ENCODE measurements around the gene GAGE12E.
"Not testable (repeated sequence)": the region's sequence is repeated elsewhere in the genome, so short reads cannot be mapped to it uniquely, and the experiment has no call there.

The GAGE12E gene, protein sequence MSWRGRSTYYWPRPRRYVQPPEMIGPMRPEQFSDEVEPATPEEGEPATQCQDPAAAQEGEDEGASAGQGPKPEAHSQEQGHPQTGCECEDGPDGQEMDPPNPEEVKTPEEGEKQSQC
- 0 reads per million in 3 donors for total RNA-seq

DNA sequence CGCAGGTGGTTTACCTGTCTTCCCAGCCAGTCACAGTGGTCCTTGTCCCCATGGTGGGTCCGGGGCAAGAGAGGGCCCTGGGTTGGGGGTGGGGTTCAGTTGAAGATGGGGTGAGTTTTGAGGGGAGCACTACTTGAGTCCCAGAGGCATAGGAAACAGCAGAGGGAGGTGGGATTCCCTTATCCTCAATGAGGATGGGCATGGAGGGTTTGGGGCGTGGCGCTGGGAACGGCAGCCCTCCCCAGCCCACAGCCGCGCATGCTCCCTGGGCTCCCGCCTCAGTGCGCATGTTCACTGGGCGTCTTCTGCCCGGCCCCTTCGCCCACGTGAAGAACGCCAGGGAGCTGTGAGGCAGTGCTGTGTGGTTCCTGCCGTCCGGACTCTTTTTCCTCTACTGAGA, at the start of gene GAGE12E:
Gene GAGE12E (plus strand): TSS at position 301 of the 400 bp plus-strand sequence. CDS start 1,155 bp downstream, outside the sequence.
- not testable (repeated sequence) for H3K9me3 ChIP-seq (ENCODE audit: control insufficient read depth, low read length); H3K36me3 ChIP-seq (ENCODE audit: control insufficient read depth, insufficient read depth, low read length); H3K4me1 ChIP-seq (ENCODE audit: control insufficient read depth, insufficient read depth, low read length, poor library complexity, severe bottlenecking); H3K27me3 ChIP-seq (replicated peaks; ENCODE audit: control insufficient read depth, insufficient read depth, low read length, poor library complexity, severe bottlenecking); H3K4me3 ChIP-seq (ENCODE audit: insufficient read depth, low read depth, low read length, poor library complexity, severe bottlenecking); H3K27ac ChIP-seq (ENCODE audit: insufficient read depth, low read length, poor library complexity, severe bottlenecking); DNase-seq

DNA sequence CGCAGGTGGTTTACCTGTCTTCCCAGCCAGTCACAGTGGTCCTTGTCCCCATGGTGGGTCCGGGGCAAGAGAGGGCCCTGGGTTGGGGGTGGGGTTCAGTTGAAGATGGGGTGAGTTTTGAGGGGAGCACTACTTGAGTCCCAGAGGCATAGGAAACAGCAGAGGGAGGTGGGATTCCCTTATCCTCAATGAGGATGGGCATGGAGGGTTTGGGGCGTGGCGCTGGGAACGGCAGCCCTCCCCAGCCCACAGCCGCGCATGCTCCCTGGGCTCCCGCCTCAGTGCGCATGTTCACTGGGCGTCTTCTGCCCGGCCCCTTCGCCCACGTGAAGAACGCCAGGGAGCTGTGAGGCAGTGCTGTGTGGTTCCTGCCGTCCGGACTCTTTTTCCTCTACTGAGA, 19.2 kb upstream of the GAGE12E start, which contains the start of gene GAGE12C:
Gene GAGE12C (plus strand): TSS at position 301 of the 400 bp plus-strand sequence. CDS start 1,155 bp downstream, outside the sequence.
- H3K4me3 ChIP-seq (ENCODE audit: insufficient read depth, low read depth, low read length, poor library complexity, severe bottlenecking); H3K36me3 ChIP-seq (ENCODE audit: control insufficient read depth, insufficient read depth, low read length); DNase-seq; H3K27ac ChIP-seq (ENCODE audit: insufficient read depth, low read length, poor library complexity, severe bottlenecking); H3K27me3 ChIP-seq (replicated peaks; ENCODE audit: control insufficient read depth, insufficient read depth, low read length, poor library complexity, severe bottlenecking); H3K9me3 ChIP-seq (ENCODE audit: control insufficient read depth, low read length); H3K4me1 ChIP-seq (ENCODE audit: control insufficient read depth, insufficient read depth, low read length, poor library complexity, severe bottlenecking): not testable (repeated sequence)

DNA sequence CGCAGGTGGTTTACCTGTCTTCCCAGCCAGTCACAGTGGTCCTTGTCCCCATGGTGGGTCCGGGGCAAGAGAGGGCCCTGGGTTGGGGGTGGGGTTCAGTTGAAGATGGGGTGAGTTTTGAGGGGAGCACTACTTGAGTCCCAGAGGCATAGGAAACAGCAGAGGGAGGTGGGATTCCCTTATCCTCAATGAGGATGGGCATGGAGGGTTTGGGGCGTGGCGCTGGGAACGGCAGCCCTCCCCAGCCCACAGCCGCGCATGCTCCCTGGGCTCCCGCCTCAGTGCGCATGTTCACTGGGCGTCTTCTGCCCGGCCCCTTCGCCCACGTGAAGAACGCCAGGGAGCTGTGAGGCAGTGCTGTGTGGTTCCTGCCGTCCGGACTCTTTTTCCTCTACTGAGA, 9.7 kb upstream of the GAGE12E start, which contains the start of gene GAGE12D:
Gene GAGE12D (plus strand): TSS at position 301 of the 400 bp plus-strand sequence. CDS start 1,155 bp downstream, outside the sequence.
- not testable (repeated sequence) for H3K36me3 ChIP-seq (ENCODE audit: control insufficient read depth, insufficient read depth, low read length); H3K27me3 ChIP-seq (replicated peaks; ENCODE audit: control insufficient read depth, insufficient read depth, low read length, poor library complexity, severe bottlenecking); H3K9me3 ChIP-seq (ENCODE audit: control insufficient read depth, low read length); H3K4me3 ChIP-seq (ENCODE audit: insufficient read depth, low read depth, low read length, poor library complexity, severe bottlenecking); DNase-seq; H3K4me1 ChIP-seq (ENCODE audit: control insufficient read depth, insufficient read depth, low read length, poor library complexity, severe bottlenecking); H3K27ac ChIP-seq (ENCODE audit: insufficient read depth, low read length, poor library complexity, severe bottlenecking)

DNA sequence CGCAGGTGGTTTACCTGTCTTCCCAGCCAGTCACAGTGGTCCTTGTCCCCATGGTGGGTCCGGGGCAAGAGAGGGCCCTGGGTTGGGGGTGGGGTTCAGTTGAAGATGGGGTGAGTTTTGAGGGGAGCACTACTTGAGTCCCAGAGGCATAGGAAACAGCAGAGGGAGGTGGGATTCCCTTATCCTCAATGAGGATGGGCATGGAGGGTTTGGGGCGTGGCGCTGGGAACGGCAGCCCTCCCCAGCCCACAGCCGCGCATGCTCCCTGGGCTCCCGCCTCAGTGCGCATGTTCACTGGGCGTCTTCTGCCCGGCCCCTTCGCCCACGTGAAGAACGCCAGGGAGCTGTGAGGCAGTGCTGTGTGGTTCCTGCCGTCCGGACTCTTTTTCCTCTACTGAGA, 9.5 kb downstream of the GAGE12E start, which contains the start of gene GAGE12F:
Gene GAGE12F (plus strand): TSS at position 301 of the 400 bp plus-strand sequence. CDS start 1,155 bp downstream, outside the sequence.
- H3K27me3 ChIP-seq (replicated peaks; ENCODE audit: control insufficient read depth, insufficient read depth, low read length, poor library complexity, severe bottlenecking); H3K4me3 ChIP-seq (ENCODE audit: insufficient read depth, low read depth, low read length, poor library complexity, severe bottlenecking); H3K4me1 ChIP-seq (ENCODE audit: control insufficient read depth, insufficient read depth, low read length, poor library complexity, severe bottlenecking); DNase-seq; H3K27ac ChIP-seq (ENCODE audit: insufficient read depth, low read length, poor library complexity, severe bottlenecking); H3K9me3 ChIP-seq (ENCODE audit: control insufficient read depth, low read length); H3K36me3 ChIP-seq (ENCODE audit: control insufficient read depth, insufficient read depth, low read length): not testable (repeated sequence)

DNA sequence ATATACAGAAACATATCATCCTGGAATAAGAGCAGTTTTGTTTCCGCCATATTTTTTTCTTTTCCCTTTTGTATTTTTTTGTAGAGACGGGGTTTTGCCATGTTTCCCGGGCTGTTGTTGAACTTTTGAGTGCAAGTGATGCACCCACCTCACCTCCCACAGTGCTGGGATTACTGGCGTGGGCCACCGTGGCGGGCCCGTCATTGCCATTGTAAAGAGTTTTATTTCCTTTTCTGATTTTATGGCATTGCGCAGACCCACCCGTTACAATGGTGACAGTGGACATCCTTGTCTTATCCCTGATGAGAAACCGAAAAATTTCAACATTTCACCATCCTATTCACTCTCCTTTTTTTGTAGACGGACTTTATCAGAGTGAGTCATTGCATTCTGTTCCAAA, 17.6 kb downstream of the GAGE12E start:
- H3K4me1 ChIP-seq (ENCODE audit: control insufficient read depth, insufficient read depth, low read length, poor library complexity, severe bottlenecking); H3K27me3 ChIP-seq (replicated peaks; ENCODE audit: control insufficient read depth, insufficient read depth, low read length, poor library complexity, severe bottlenecking); H3K4me3 ChIP-seq (ENCODE audit: insufficient read depth, low read depth, low read length, poor library complexity, severe bottlenecking); H3K27ac ChIP-seq (ENCODE audit: insufficient read depth, low read length, poor library complexity, severe bottlenecking); H3K36me3 ChIP-seq (ENCODE audit: control insufficient read depth, insufficient read depth, low read length); H3K9me3 ChIP-seq (ENCODE audit: control insufficient read depth, low read length); DNase-seq: not testable (repeated sequence)

DNA sequence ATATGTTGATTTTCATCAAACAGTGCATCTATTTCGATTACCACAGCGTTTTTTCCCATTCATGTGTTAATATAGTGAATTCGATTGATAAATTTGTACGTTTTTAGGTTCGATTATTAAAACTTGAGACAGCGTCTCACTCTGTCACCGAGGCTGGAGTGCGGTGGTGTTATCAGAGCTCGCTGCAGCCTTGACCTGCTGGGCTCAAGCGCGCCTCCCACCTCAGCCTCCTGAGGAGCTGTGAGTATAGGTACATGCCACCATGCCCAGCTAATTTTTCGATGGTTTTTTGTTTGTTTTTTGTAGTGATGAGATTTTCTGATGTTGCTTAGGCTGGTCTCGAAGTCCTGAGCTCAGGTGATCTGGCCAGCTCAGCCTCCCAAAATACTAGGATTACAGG, 18.1 kb downstream of the GAGE12E start:
- DNase-seq; H3K4me1 ChIP-seq (ENCODE audit: control insufficient read depth, insufficient read depth, low read length, poor library complexity, severe bottlenecking); H3K9me3 ChIP-seq (ENCODE audit: control insufficient read depth, low read length); H3K27me3 ChIP-seq (replicated peaks; ENCODE audit: control insufficient read depth, insufficient read depth, low read length, poor library complexity, severe bottlenecking); H3K27ac ChIP-seq (ENCODE audit: insufficient read depth, low read length, poor library complexity, severe bottlenecking); H3K36me3 ChIP-seq (ENCODE audit: control insufficient read depth, insufficient read depth, low read length); H3K4me3 ChIP-seq (ENCODE audit: insufficient read depth, low read depth, low read length, poor library complexity, severe bottlenecking): not testable (repeated sequence)

DNA sequence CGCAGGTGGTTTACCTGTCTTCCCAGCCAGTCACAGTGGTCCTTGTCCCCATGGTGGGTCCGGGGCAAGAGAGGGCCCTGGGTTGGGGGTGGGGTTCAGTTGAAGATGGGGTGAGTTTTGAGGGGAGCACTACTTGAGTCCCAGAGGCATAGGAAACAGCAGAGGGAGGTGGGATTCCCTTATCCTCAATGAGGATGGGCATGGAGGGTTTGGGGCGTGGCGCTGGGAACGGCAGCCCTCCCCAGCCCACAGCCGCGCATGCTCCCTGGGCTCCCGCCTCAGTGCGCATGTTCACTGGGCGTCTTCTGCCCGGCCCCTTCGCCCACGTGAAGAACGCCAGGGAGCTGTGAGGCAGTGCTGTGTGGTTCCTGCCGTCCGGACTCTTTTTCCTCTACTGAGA, 19.0 kb downstream of the GAGE12E start, which contains the start of gene GAGE12G:
Gene GAGE12G (plus strand): TSS at position 301 of the 400 bp plus-strand sequence. CDS start 1,155 bp downstream, outside the sequence.
- not testable (repeated sequence) for H3K36me3 ChIP-seq (ENCODE audit: control insufficient read depth, insufficient read depth, low read length); H3K4me1 ChIP-seq (ENCODE audit: control insufficient read depth, insufficient read depth, low read length, poor library complexity, severe bottlenecking); H3K9me3 ChIP-seq (ENCODE audit: control insufficient read depth, low read length); H3K4me3 ChIP-seq (ENCODE audit: insufficient read depth, low read depth, low read length, poor library complexity, severe bottlenecking); H3K27ac ChIP-seq (ENCODE audit: insufficient read depth, low read length, poor library complexity, severe bottlenecking); DNase-seq; H3K27me3 ChIP-seq (replicated peaks; ENCODE audit: control insufficient read depth, insufficient read depth, low read length, poor library complexity, severe bottlenecking)

DNA sequence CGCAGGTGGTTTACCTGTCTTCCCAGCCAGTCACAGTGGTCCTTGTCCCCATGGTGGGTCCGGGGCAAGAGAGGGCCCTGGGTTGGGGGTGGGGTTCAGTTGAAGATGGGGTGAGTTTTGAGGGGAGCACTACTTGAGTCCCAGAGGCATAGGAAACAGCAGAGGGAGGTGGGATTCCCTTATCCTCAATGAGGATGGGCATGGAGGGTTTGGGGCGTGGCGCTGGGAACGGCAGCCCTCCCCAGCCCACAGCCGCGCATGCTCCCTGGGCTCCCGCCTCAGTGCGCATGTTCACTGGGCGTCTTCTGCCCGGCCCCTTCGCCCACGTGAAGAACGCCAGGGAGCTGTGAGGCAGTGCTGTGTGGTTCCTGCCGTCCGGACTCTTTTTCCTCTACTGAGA, 28.6 kb downstream of the GAGE12E start, which contains the start of gene GAGE12H:
Gene GAGE12H (plus strand): TSS at position 301 of the 400 bp plus-strand sequence. CDS start 1,155 bp downstream, outside the sequence.
- not testable (repeated sequence) for H3K4me3 ChIP-seq (ENCODE audit: insufficient read depth, low read depth, low read length, poor library complexity, severe bottlenecking); H3K36me3 ChIP-seq (ENCODE audit: control insufficient read depth, insufficient read depth, low read length); H3K27ac ChIP-seq (ENCODE audit: insufficient read depth, low read length, poor library complexity, severe bottlenecking); H3K4me1 ChIP-seq (ENCODE audit: control insufficient read depth, insufficient read depth, low read length, poor library complexity, severe bottlenecking); H3K9me3 ChIP-seq (ENCODE audit: control insufficient read depth, low read length); H3K27me3 ChIP-seq (replicated peaks; ENCODE audit: control insufficient read depth, insufficient read depth, low read length, poor library complexity, severe bottlenecking); DNase-seq

DNA sequence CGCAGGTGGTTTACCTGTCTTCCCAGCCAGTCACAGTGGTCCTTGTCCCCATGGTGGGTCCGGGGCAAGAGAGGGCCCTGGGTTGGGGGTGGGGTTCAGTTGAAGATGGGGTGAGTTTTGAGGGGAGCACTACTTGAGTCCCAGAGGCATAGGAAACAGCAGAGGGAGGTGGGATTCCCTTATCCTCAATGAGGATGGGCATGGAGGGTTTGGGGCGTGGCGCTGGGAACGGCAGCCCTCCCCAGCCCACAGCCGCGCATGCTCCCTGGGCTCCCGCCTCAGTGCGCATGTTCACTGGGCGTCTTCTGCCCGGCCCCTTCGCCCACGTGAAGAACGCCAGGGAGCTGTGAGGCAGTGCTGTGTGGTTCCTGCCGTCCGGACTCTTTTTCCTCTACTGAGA, 38.1 kb downstream of the GAGE12E start, which contains the start of gene GAGE2A:
Gene GAGE2A (plus strand): TSS at position 301 of the 400 bp plus-strand sequence. CDS start 1,155 bp downstream, outside the sequence.
- H3K4me3 ChIP-seq (ENCODE audit: insufficient read depth, low read depth, low read length, poor library complexity, severe bottlenecking); H3K27me3 ChIP-seq (replicated peaks; ENCODE audit: control insufficient read depth, insufficient read depth, low read length, poor library complexity, severe bottlenecking); DNase-seq; H3K4me1 ChIP-seq (ENCODE audit: control insufficient read depth, insufficient read depth, low read length, poor library complexity, severe bottlenecking); H3K9me3 ChIP-seq (ENCODE audit: control insufficient read depth, low read length); H3K36me3 ChIP-seq (ENCODE audit: control insufficient read depth, insufficient read depth, low read length); H3K27ac ChIP-seq (ENCODE audit: insufficient read depth, low read length, poor library complexity, severe bottlenecking): not testable (repeated sequence)

DNA sequence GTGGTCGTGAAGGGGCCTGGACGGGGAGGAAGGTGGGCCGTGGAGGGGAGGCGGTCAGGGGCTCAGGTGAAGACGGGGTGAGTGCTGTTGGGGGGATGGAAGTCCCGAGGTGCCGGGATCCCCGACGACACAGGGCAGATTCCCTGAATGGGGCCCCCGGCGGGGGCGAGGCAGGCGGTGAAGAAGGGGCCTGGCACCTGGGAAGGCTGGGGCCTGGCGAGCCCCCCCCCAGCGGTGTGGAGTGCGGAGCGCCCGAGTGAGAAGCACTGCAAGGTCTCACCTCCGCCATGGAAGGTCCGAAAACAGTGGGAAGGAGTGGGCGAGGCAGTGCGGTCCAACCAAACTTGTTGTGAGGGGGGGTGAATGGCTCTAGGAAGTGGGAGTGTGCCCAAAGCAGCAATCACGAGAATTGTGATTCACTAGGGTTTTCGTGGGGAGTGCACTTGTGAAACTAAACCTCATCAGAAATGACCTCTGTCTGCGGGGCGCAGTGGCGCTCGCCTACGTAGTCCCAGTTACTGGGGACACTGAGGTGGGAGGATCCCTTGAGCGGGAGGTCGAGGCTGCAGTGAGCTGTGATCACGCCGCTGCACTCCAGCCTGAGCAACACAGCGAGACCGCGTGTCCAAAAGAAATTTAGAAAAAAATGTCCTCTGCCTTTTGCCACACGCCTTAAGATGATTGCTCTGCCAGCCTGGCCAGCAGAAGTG, 38.8 kb downstream of the GAGE12E start:
- H3K9me3 ChIP-seq (ENCODE audit: control insufficient read depth, low read length); H3K36me3 ChIP-seq (ENCODE audit: control insufficient read depth, insufficient read depth, low read length); H3K4me3 ChIP-seq (ENCODE audit: insufficient read depth, low read depth, low read length, poor library complexity, severe bottlenecking); H3K4me1 ChIP-seq (ENCODE audit: control insufficient read depth, insufficient read depth, low read length, poor library complexity, severe bottlenecking); H3K27me3 ChIP-seq (replicated peaks; ENCODE audit: control insufficient read depth, insufficient read depth, low read length, poor library complexity, severe bottlenecking); H3K27ac ChIP-seq (ENCODE audit: insufficient read depth, low read length, poor library complexity, severe bottlenecking): not testable (repeated sequence)
- DNase-seq: peak in 2 of 3 donors; percentile 0 to 2
